Stomach smooth muscle (tissue), 2 donors: Measurements from ENCODE around the gene TRIM29.
"Not testable (repeated sequence)": the region's sequence is repeated elsewhere in the genome, so short reads cannot be mapped to it uniquely, and the experiment has no call there.

Experiments used
- H3K27ac ChIP-seq: one replicate; pipeline ENCODE4 v1.7.0; 2013; ENCODE audit warnings: mild to moderate bottlenecking, low read length, inconsistent platforms
- H3K27me3 ChIP-seq, 2 donors: one replicate each; pipeline ENCODE4 v1.7.0; 2013; ENCODE audit warnings: low read length in 2 of 2; ENCODE audit not compliant: insufficient read depth in 2 of 2, control insufficient read depth in 1 of 2
- H3K36me3 ChIP-seq, 2 donors: one replicate each; pipeline ENCODE4 v1.7.0; 2013; ENCODE audit warnings: low read length in 2 of 2; ENCODE audit not compliant: control insufficient read depth in 2 of 2, insufficient read depth in 2 of 2
- H3K4me1 ChIP-seq: one replicate; pipeline ENCODE4 v1.7.0; 2013; ENCODE audit warnings: low read length; ENCODE audit not compliant: control insufficient read depth, insufficient read depth
- H3K4me3 ChIP-seq, 2 donors: one replicate each; pipeline ENCODE4 v1.7.0; 2013; ENCODE audit warnings: low read length in 2 of 2
- H3K9ac ChIP-seq, 2 donors: one replicate each; pipeline ENCODE4 v1.7.0; 2013; ENCODE audit warnings: low read length in 2 of 2, mild to moderate bottlenecking in 1 of 2
- H3K9me3 ChIP-seq, 2 donors: one replicate each; pipeline ENCODE4 v1.7.0; 2013; ENCODE audit warnings: low read length in 2 of 2; ENCODE audit not compliant: control insufficient read depth in 2 of 2
- donor health status: healthy.
- donor health status: Pancreatic carcinoma.

TRIM29 gene

DNA sequence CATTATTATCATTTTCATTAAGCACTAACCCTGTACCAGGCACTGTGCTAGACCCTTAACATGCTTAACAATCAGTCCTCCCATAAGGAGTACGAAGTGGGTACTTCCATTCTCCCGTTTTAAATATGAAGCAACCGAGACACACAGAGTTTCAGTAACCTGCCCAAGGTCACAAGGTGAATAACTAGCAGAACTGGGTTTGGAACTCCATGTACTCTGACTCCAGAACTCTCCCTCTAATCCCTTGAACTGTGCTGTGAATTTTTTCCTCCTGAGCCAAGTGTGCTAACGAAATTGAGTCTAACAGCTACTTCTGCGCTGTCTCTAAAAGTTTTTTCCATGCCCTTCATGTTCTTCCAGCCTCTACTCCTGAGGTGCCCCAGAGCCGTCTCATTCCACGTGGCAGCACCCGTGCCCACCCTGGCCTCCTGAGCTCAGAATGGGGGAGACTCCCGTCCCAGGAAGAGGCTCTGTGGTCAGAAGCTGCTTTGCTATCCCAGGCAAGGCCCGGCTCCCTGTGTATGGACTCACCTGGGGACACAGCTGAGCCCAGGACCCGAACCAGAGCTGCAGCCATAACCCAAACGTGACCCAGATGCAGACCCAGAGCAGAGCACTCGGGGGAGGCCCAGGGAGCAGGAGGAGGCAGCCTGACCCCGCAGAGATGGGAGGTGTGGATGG is 8.6 kb upstream of the TRIM29 start:
- H3K9ac ChIP-seq = no peak overlapping the region
- H3K36me3 ChIP-seq = no peaks in the 10 kb centered on the region
- H3K27ac ChIP-seq = no peak overlapping the region
- peaks cover 0 to 2% of the 10 kb centered on the region in 2 donors for H3K9me3 ChIP-seq
- peaks cover 15 to 26% of the 10 kb centered on the region in 2 donors for H3K27me3 ChIP-seq
- no peaks in the 10 kb centered on the region for H3K4me1 ChIP-seq
- H3K4me3 ChIP-seq = no peak overlapping the region

DNA sequence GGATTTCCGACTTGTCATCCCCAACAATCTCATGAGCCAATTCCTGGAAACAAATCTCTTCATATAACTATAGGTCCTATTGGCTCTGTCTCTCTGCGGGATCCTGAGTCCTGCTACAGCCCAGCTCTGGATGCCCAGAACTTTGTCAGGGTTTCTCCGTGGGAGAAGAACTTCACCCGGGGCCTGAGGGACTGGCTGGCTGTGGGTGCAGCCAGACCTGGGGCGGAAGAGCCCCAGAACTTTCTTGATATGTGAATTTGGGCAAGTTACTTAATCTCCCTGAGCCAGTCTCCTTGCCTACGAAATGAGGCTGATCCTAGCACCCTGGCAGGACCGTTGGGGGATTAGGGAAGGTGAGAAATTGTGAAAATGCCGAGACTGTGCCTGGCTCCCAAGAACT is 6.6 kb upstream of the TRIM29 start:
- Histone ChIP-seq H3K4me1 (no peaks in the 10 kb centered on the region), H3K36me3 (no peaks in the 10 kb centered on the region), H3K9me3 (no peaks in the 10 kb centered on the region), H3K27ac (no peak overlapping the region), H3K9ac (no peak overlapping the region), H3K4me3 (no peak overlapping the region), H3K27me3 (peaks cover 15 to 28% of the 10 kb centered on the region in 2 donors)

DNA sequence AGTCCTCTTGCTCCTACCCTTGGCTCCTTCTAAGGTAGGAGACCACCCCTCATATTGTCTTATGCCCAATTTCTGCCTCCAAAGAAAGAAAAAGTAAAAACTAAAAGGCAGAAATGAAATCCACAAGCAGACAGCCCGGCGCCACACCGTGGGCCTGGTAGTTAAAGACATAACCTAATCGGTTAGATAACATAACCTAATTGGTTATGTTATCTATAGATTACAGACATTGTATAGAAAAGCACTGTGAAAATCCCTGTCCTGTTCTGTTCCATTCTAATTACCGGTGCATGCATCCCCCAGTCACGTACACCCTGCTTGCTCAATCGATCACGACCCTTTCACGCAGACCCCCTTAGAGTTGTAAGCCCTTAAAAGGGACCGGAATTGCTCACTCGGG is 5.6 kb upstream of the TRIM29 start:
- not testable (repeated sequence) for H3K36me3 ChIP-seq, H3K4me3 ChIP-seq, H3K27ac ChIP-seq, H3K4me1 ChIP-seq, H3K9me3 ChIP-seq, H3K9ac ChIP-seq
- H3K27me3 ChIP-seq = peaks cover 15 to 34% of the 10 kb centered on the region in 2 donors

DNA sequence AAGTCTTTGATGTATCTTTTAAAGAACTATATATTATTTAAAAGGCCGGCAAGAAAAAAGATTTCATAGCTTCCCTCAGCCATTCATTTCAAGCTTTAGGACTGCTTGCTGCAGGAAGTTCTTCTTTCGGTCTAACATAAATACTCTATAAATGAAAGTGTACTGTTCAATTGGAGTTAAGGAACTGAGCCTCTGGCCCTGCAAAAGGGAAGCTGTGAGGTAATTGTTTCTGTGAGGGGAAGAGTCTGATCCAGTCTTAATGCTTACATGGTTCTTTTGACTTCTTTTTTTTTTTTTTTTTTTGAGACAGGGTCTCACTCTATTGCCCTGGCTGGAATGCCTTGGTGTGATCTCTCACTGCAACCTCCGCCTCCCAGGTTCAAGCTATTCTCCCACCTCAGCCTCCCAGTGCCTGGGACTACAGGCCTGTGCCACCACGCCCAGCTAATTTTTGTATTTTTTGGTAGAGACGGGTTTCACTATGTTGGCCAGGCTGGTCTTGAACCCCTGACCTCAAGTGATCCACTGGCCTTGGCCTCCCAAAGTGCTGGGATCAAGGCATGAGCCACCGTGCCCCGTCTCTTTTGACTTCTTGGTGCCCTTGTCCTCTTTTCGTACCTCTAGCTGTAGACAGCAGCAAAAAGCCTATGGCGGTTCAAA is 4.7 kb upstream of the TRIM29 start:
- no peak overlapping the region for H3K27ac ChIP-seq
- H3K36me3 ChIP-seq = no peaks in the 10 kb centered on the region
- H3K9ac ChIP-seq = no peak overlapping the region
- H3K4me1 ChIP-seq = no peaks in the 10 kb centered on the region
- H3K9me3 ChIP-seq = no peaks in the 10 kb centered on the region
- peaks cover 18 to 30% of the 10 kb centered on the region in 2 donors for H3K27me3 ChIP-seq
- no peak overlapping the region for H3K4me3 ChIP-seq

DNA sequence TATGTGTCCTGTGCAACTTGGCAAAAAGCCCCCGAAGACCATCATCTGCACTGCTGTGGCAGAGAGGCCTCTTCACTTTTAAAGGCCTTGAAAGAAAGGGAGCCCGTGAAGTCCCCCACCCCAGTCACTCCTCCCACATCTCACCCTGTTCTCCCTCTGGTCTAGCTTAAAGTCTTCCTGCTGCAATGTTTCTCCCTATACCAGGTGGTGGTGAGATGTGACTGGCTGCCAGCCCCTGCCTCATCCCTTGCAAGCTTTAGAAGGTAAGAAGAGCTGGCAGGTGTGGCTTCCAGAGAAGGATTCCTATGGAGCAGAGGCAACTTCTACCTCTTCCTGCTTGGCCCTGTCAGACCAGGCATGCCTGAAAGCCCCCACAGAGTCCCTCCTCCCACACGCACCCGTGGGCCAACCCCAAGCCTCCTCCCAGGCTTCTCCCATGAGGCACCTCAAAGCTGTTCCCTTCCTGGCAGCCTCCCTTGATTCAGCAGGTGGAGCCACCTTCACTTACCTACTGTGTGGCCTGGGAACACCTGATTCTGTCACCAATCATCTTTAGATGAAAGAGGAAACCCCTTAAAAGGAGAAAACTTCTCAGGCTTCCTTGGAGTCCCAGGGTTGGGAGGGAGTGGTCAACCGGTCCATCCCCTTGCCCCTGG is 4.0 kb upstream of the TRIM29 start:
- peaks cover 12 to 24% of the 10 kb centered on the region in 2 donors for H3K27me3 ChIP-seq
- no peak overlapping the region for H3K4me3 ChIP-seq
- H3K9me3 ChIP-seq = no peaks in the 10 kb centered on the region
- H3K9ac ChIP-seq = no peak overlapping the region
- no peaks in the 10 kb centered on the region for H3K4me1 ChIP-seq
- no peak overlapping the region for H3K27ac ChIP-seq
- H3K36me3 ChIP-seq = no peaks in the 10 kb centered on the region

DNA sequence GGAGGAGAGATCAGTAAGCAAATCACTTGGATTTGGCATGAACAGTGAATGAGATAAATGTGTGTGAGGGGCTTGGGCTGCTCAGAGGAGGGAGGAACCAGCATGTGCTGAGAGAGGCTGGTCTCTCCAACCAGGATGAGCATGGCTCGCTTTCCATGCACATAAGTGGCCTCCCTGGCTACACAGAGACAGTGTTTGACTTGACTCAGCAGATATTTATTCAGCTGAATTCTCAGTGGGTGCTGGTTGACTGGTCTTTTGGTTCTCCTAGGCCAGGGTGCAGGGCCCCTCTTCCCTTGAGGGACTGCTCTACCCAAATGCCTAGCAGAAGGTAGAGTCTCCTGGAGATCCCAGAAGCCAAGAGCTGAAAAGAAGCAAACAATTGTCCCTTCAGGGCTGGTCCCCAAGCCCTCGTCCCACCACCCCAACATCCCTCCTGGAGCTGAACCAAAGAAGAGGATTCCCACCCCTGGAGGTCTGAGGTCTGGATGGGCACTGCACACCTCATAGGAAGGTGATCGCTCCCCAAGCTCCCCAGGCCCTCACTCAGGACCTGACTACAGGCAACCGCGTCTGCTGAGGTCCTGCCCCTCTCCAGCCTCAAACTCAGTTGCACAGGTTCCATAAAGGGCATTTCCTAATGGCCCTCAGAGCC is 3.3 kb upstream of the TRIM29 start:
- H3K4me1 ChIP-seq = no peaks in the 10 kb centered on the region
- no peak overlapping the region for H3K4me3 ChIP-seq
- no peak overlapping the region for H3K9ac ChIP-seq
- no peaks in the 10 kb centered on the region for H3K36me3 ChIP-seq
- no peaks in the 10 kb centered on the region for H3K9me3 ChIP-seq
- peaks cover 7 to 22% of the 10 kb centered on the region in 2 donors for H3K27me3 ChIP-seq
- no peak overlapping the region for H3K27ac ChIP-seq

DNA sequence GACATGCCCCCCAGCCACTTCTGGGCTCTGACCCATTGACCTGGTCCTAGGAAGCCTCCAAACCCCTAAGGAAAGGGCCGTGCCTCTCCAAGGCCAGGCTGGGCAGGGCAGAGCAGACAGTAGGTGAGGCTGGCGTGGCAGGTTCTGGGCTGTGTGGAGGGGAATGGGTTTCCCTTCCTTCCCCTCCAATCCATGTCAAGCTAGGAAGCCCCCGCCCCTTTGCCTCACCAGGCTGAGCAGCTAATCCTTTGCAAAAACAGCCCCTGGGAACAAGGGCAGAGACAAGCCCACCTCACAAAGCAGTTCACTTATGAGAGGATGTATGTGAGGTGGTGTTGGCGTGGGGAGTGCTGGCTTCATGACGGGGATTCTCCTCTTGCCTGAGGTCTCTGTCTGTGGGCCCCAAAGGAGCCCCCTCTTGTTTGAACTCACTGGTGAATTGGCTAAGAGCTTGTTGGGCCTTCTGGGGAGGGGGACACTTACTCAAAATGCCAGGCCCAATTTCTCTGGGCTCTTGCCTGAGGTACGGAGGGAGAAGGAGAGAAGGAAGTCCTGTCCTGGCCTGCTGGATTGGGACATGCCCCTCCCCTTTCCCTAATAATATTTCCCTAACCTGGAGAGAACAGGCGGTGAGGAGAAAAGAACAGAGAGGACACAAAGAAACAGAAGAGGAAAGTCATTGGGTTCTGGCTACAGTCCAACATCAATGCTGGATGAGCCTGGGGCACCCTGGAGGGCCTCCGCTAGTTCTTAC is 1.6 kb upstream of the TRIM29 start:
- no peaks in the 10 kb centered on the region for H3K36me3 ChIP-seq
- no peak overlapping the region for H3K4me3 ChIP-seq
- peaks cover 2 to 9% of the 10 kb centered on the region in 2 donors for H3K27me3 ChIP-seq
- H3K9ac ChIP-seq = no peak overlapping the region
- no peaks in the 10 kb centered on the region for H3K4me1 ChIP-seq
- H3K27ac ChIP-seq = no peak overlapping the region
- H3K9me3 ChIP-seq = no peaks in the 10 kb centered on the region

DNA sequence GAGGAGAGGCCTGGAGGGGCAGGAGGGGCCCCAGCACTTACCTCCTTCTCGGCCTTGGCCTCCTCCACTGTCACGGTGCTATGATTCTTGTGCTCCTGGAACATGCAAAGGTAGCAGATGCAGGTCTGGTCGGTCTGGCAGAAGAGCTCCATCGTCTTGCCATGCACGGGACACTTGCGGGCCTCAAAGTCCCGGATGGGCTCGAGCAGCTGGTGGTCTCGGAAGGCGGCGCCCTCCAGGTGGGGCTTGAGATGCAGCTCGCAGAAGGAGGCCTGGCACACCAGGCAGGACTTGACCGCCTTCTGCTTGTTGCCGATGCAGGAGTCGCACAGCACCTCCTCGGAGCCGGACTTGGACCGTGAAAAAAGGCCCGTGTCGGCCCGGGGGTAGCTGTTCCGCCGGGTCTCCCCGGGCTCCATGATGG is 714 bp downstream of the TRIM29 start:
- Histone ChIP-seq H3K36me3 (no peaks in the 10 kb centered on the region), H3K4me3 (no peak overlapping the region), H3K9me3 (no peaks in the 10 kb centered on the region), H3K27me3 (peaks cover 2 to 9% of the 10 kb centered on the region in 2 donors), H3K4me1 (no peaks in the 10 kb centered on the region), H3K27ac (no peak overlapping the region), H3K9ac (no peak overlapping the region)

DNA sequence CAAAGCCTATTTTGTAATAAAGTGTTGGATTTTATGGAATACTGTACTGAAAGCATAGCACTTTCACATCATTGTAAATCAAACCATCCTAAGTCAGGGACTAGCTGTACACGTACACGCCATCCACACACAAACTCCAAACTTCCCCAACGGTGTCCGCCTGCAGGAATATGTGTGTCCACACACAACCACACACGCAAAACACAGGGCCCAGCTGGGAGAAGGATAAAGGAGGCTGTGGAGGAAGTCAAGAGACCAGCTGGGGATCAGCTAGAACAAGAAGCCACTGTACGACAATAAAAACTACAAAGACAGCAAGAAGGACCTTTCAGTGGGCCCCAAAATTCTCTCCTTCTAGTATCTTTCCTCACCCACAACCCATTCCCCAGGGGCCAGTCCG is 1.6 kb downstream of the TRIM29 start:
- no peak overlapping the region for H3K4me3 ChIP-seq
- H3K27ac ChIP-seq = no peak overlapping the region
- H3K9me3 ChIP-seq = no peaks in the 10 kb centered on the region
- H3K36me3 ChIP-seq = no peaks in the 10 kb centered on the region
- H3K9ac ChIP-seq = no peak overlapping the region
- no peaks in the 10 kb centered on the region for H3K4me1 ChIP-seq
- peaks cover 2 to 9% of the 10 kb centered on the region in 2 donors for H3K27me3 ChIP-seq

DNA sequence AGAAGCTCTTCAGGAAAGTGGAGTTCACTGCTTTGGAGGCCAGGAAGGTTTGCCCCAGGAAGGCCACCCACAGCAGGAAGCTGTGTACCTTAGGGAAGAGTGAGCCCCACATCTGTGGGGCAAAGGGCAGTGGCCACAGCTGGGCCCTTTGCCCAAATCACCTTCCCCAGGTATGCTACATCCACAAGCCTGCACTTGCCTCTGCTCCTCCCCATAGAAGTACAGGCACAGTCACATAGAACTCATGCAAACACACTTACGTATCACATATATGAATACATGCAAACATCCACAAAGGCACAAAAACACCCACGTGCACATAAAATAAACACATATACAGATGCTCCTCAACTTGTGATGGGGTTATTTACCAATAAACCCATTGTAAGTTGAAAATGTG is 2.1 kb downstream of the TRIM29 start:
- Histone ChIP-seq H3K4me3 (no peak overlapping the region), H3K27ac (no peak overlapping the region), H3K9ac (no peak overlapping the region), H3K9me3 (no peaks in the 10 kb centered on the region), H3K36me3 (no peaks in the 10 kb centered on the region), H3K27me3 (peaks cover 2 to 9% of the 10 kb centered on the region in 2 donors), H3K4me1 (no peaks in the 10 kb centered on the region)
